ENCODE measurements around the gene TAF4B. TPM values are rescaled to one million over a fixed set of nuclear protein-coding genes. Genes with fewer than 3 reads are reported as not detected.
"Not testable (repeated sequence)": the region's sequence is repeated elsewhere in the genome, so short reads cannot be mapped to it uniquely, and the experiment has no call there.

Gene TAF4B
- polyA plus RNA-seq, 3 donors = 0.64 to 1.2 (median 0.92) TPM

GRCh38 chr18:26436176-26437051 is 210.2 kb downstream of the TAF4B start:
- H3K36me3 Mint-ChIP-seq = no peaks in the 10 kb centered on the region
- no peaks in the 10 kb centered on the region for H3K36me3 ChIP-seq (replicated peaks in 1 of 2; ENCODE audit: control insufficient read depth in 1 of 2, insufficient read depth in 2 of 2, low read length in 2 of 2)
- TF ChIP-seq, protein P1, sequence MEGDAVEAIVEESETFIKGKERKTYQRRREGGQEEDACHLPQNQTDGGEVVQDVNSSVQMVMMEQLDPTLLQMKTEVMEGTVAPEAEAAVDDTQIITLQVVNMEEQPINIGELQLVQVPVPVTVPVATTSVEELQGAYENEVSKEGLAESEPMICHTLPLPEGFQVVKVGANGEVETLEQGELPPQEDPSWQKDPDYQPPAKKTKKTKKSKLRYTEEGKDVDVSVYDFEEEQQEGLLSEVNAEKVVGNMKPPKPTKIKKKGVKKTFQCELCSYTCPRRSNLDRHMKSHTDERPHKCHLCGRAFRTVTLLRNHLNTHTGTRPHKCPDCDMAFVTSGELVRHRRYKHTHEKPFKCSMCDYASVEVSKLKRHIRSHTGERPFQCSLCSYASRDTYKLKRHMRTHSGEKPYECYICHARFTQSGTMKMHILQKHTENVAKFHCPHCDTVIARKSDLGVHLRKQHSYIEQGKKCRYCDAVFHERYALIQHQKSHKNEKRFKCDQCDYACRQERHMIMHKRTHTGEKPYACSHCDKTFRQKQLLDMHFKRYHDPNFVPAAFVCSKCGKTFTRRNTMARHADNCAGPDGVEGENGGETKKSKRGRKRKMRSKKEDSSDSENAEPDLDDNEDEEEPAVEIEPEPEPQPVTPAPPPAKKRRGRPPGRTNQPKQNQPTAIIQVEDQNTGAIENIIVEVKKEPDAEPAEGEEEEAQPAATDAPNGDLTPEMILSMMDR (IDR thresholded peaks at IDR 0.05) = no peak
- DNase-seq = no peak
- H3K4me1 Mint-ChIP-seq = no peaks in the 10 kb centered on the region
- no peaks in the 10 kb centered on the region for H3K79me2 ChIP-seq (ENCODE audit: insufficient read depth, low read length)
- H3K27me3 Mint-ChIP-seq (ENCODE audit: low read depth in 3 of 3) = peaks cover 3 to 7% (median 4%) of the 10 kb centered on the region in 3 donors
- H3K27ac ChIP-seq (ENCODE audit: low read depth in 1 of 2, low read length in 2 of 2) = no peak overlapping the region
- no peak overlapping the region for H3K9ac ChIP-seq (ENCODE audit: insufficient read depth, low read length, poor library complexity, severe bottlenecking)
- H3K9me3 ChIP-seq (replicated peaks in 1 of 2; ENCODE audit: control insufficient read depth in 1 of 2, insufficient read depth in 1 of 2, low read length in 2 of 2) = no peaks in the 10 kb centered on the region
- no peaks in the 10 kb centered on the region for H3K27me3 ChIP-seq (ENCODE audit: control insufficient read depth in 2 of 2, insufficient read depth in 2 of 2, low read length in 2 of 2)
- no peaks in the 10 kb centered on the region for H4K20me1 ChIP-seq (ENCODE audit: insufficient read depth, low read length)
- no peak overlapping the region for H3K4me3 Mint-ChIP-seq
- H3K9me3 Mint-ChIP-seq = peaks cover 0 to 6% (median 0%) of the 10 kb centered on the region in 7 donors
- H3K4me1 ChIP-seq (ENCODE audit: control insufficient read depth in 1 of 2, insufficient read depth in 2 of 2, low read length in 2 of 2) = no peaks in the 10 kb centered on the region
- no peak overlapping the region for H3K4me2 ChIP-seq (replicated peaks; ENCODE audit: extremely low read depth, low read length, poor library complexity, severe bottlenecking)
- no peak overlapping the region for H3K4me3 ChIP-seq (replicated peaks in 1 of 3; ENCODE audit: low read depth in 2 of 3, low read length in 3 of 3)
- whole genome bisulfite sequencing (ENCODE audit: insufficient coverage) = 87% methylated on average over 9 of the region's 11 CpGs
- peak overlapping the region in 1 of 7 donors; percentile 24 for H3K27ac Mint-ChIP-seq
- H2AFZ ChIP-seq (ENCODE audit: insufficient read depth, low read depth, low read length, poor library complexity, severe bottlenecking) = no peak overlapping the region
- intact Hi-C loops (cut with micrococcal nuclease) = no loop called here

DNA sequence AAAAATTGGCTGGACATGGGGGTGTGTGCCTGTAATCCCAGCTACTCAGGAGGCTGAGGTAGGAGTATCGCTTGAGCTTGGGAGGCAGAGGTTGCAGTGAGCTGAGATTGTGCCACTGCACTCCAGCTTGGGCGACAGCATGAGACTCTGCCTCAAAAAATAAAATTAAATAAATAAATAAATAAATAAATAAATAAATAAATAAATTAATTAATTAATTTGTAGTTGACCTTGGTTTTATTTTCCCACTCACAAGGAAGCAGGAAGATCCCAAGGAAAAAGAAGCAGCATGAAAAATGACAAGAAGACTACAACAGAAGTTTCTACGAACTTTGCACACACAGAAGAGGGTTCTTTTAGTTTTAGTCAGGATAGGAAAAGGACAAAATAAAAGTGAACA is 211.4 kb downstream of the TAF4B start:
- H3K79me2 ChIP-seq (ENCODE audit: insufficient read depth, low read length); H3K9ac ChIP-seq (ENCODE audit: insufficient read depth, low read length, poor library complexity, severe bottlenecking); H3K4me3 ChIP-seq (replicated peaks in 1 of 3; ENCODE audit: low read depth in 2 of 3, low read length in 3 of 3); H3K4me3 Mint-ChIP-seq; H3K4me1 Mint-ChIP-seq; H3K36me3 Mint-ChIP-seq; H3K9me3 Mint-ChIP-seq; H2AFZ ChIP-seq (ENCODE audit: insufficient read depth, low read depth, low read length, poor library complexity, severe bottlenecking); H3K27me3 ChIP-seq (ENCODE audit: control insufficient read depth in 2 of 2, insufficient read depth in 2 of 2, low read length in 2 of 2); intact Hi-C loops (cut with micrococcal nuclease); H3K4me2 ChIP-seq (replicated peaks; ENCODE audit: extremely low read depth, low read length, poor library complexity, severe bottlenecking); H3K27me3 Mint-ChIP-seq (ENCODE audit: low read depth in 3 of 3); H3K4me1 ChIP-seq (ENCODE audit: control insufficient read depth in 1 of 2, insufficient read depth in 2 of 2, low read length in 2 of 2); H3K36me3 ChIP-seq (replicated peaks in 1 of 2; ENCODE audit: control insufficient read depth in 1 of 2, insufficient read depth in 2 of 2, low read length in 2 of 2); DNase-seq; H4K20me1 ChIP-seq (ENCODE audit: insufficient read depth, low read length); H3K9me3 ChIP-seq (replicated peaks in 1 of 2; ENCODE audit: control insufficient read depth in 1 of 2, insufficient read depth in 1 of 2, low read length in 2 of 2); H3K27ac Mint-ChIP-seq; H3K27ac ChIP-seq (ENCODE audit: low read depth in 1 of 2, low read length in 2 of 2): not testable (repeated sequence)
- 80% methylated on average over 1 of the region's 3 CpGs for WGBS (ENCODE audit: insufficient coverage)
